Transverse colon (tissue), 4 donors: ENCODE data around the gene MTARC2. TPM values are rescaled to one million over a fixed set of nuclear protein-coding genes. Genes with fewer than 3 reads are reported as not detected.

Experiments
- DNase-seq: peaks from one replicate; pipeline ENCODE4 v3.0.0-alpha.2; 2019
- H3K27ac ChIP-seq, 4 donors: fragments of 200-600 bp; sonication (generic); 2 replicates each; pipeline ENCODE4 v1.5.1; 2016 to 2018; ENCODE audit warnings: inconsistent platforms in 4 of 4
- H3K27me3 ChIP-seq: fragments of 200-600 bp; sonication (generic); 2 replicates; pipeline ENCODE4 v1.5.1; 2017; ENCODE audit warnings: inconsistent platforms
- H3K36me3 ChIP-seq, 4 donors: fragments of 200-600 bp; sonication (generic); 2 replicates each; pipeline ENCODE4 v1.5.1; 2017 to 2019; ENCODE audit warnings: inconsistent platforms in 4 of 4
- H3K4me1 ChIP-seq, 4 donors: fragments of 200-600 bp; sonication (generic); 2 replicates each; pipeline ENCODE4 v1.5.1; 2017 to 2020; ENCODE audit warnings: inconsistent platforms in 4 of 4
- H3K4me3 ChIP-seq, 4 donors: fragments of 200-600 bp; sonication (generic); 1 replicate in 1 of 4; 2 replicates in 3 of 4; pipeline versions ENCODE4 v1.5.1 to v1.6.1; 2017 to 2019; ENCODE audit warnings: inconsistent platforms in 4 of 4
- H3K9me3 ChIP-seq, 2 donors: fragments of 200-600 bp; sonication (generic); 2 replicates each; pipeline ENCODE4 v1.5.1; 2017 to 2019; ENCODE audit warnings: inconsistent platforms in 2 of 2
- EP300 ChIP-seq: sonication (generic); formaldehyde crosslinking; IDR thresholded peaks from one replicate; pipeline ENCODE4 v1.6.1; 2017; ENCODE audit warnings: antibody characterized with exemption, low read depth
- POLR2A ChIP-seq: fragments of 450-650 bp; IDR thresholded peaks from one replicate; pipeline ENCODE4 v1.6.1; 2016; ENCODE audit warnings: antibody characterized with exemption, mild to moderate bottlenecking, moderate library complexity
- POLR2AphosphoS5 ChIP-seq, 3 donors: sonication (generic); formaldehyde crosslinking; IDR thresholded peaks; one replicate each; pipeline ENCODE4 v1.6.1; 2016; ENCODE audit warnings: antibody characterized with exemption in 3 of 3
- WGBS, 2 donors: methylation state at CpG; one replicate each; pipeline ENCODE4 v1.1.5; 2018; ENCODE audit warnings: low coverage in 1 of 2; 5-methylcytosine and 5-hydroxymethylcytosine counted together
- in situ Hi-C, 4 donors: fragments of 200-750 bp; cut with MboI; loops; one replicate each; pipeline versions ENCODE4 v1.15.0 to v1.15.1; 2017; ENCODE audit warnings: low sequenced_read_pairs in 3 of 4, low pct_ligation_motif_present in 1 of 4, low pct_unique_long_range_greater_than_20kb in 1 of 4
- intact Hi-C: fragments of 100-400 bp; cut with DNase I; formaldehyde crosslinking; loops from one replicate; pipeline ENCODE4 v1.15.1; 2023; ENCODE audit warnings: low total_unique reads
- total RNA-seq, 4 donors: library from RNA; depleted of rRNA; stranded (reverse); fragments of >200 nt; gene quantifications; one replicate each; pipeline ENCODE4 v1.1.0, GENCODE V29; 2016
- TF ChIP-seq, protein P1 (sequence below), 5 experiments: fragments of 200-600 bp in 3 of 5; fragments of 450-650 bp in 2 of 5; sonication (generic) in 3 of 5; IDR thresholded peaks; 1 replicate in 2 of 5; 2 replicates in 3 of 5; pipeline ENCODE4 v1.5.1; 2016 to 2017; ENCODE audit warnings: antibody characterized with exemption in 5 of 5, inconsistent platforms in 3 of 5, mild to moderate bottlenecking in 2 of 5, moderate library complexity in 1 of 5

The MTARC2 gene
- total RNA-seq, 4 donors from 2014 or later: 28.4 to 199 (median 41.7) TPM

DNA sequence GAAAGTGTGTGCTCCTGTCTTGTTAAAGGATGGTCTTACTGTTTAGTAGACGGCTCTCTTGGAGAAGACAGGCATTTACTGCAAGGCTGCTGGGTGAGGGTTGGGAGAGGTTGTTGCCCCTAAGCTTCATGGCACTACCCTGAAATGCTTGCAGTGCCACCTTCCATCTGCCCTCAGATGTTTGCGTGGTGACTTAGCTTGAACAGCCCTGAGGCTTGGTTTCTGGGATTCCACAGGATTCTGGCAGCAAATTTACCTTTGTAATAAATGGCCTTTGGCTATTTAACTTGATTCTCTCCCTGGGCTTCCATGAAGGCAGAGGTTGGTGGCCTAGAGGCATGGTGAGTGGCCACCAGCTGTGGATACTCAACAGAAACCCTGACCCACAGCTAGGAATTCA is 50.2 kb downstream of the MTARC2 start:
- H3K27me3 ChIP-seq: no peaks in the 10 kb centered on the region
- WGBS, 2 donors: 80 to 91% methylated on average over 1 to 2 of the region's 2 CpGs
- in situ Hi-C loops: loop anchor here in 3 of 4 donors (25.0 kb wide), 2 partner anchors 111 to 511 kb away; partner anchors contain the start of gene C1orf115 (in 1 of the 3)
- no peak for DNase-seq
- H3K4me3 ChIP-seq: no peak overlapping the region
- H3K9me3 ChIP-seq: no peaks in the 10 kb centered on the region
- no peaks in the 10 kb centered on the region for H3K36me3 ChIP-seq
- intact Hi-C loops: no loop called here
- TF ChIP-seq EP300 (no peak), POLR2AphosphoS5 (IDR thresholded peaks at IDR 0.05) (no peak), POLR2A (no peak)
- TF ChIP-seq, protein P1, sequence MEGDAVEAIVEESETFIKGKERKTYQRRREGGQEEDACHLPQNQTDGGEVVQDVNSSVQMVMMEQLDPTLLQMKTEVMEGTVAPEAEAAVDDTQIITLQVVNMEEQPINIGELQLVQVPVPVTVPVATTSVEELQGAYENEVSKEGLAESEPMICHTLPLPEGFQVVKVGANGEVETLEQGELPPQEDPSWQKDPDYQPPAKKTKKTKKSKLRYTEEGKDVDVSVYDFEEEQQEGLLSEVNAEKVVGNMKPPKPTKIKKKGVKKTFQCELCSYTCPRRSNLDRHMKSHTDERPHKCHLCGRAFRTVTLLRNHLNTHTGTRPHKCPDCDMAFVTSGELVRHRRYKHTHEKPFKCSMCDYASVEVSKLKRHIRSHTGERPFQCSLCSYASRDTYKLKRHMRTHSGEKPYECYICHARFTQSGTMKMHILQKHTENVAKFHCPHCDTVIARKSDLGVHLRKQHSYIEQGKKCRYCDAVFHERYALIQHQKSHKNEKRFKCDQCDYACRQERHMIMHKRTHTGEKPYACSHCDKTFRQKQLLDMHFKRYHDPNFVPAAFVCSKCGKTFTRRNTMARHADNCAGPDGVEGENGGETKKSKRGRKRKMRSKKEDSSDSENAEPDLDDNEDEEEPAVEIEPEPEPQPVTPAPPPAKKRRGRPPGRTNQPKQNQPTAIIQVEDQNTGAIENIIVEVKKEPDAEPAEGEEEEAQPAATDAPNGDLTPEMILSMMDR (IDR thresholded peaks at IDR 0.05): no peak
- peaks cover 0 to 25% (median 7%) of the 10 kb centered on the region in 4 donors for H3K4me1 ChIP-seq
- H3K27ac ChIP-seq: peak overlapping the region in 2 of 4 donors; percentile 22 to 45

DNA sequence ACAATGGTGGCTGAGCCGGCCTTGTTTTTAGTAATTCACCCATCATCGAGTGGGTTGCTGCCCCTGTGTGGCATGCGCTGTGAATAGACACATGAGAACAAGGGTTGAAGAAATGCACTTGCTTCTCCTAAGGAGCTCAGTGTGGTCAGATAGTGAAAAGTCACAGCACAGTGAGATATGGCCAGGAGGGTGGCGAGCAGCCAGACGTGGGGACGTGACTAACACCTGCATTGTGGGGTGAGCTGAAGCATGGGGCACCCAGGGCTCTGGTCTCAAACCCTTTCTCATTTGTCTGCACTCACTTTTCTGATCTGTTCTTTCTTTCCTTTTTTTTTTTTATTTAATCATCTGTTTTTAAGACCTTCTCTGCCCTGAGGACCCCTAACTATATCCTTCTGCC is 52.1 kb downstream of the MTARC2 start:
- H3K9me3 ChIP-seq: no peaks in the 10 kb centered on the region
- in situ Hi-C loops (loop anchor here in 2 of 4 donors (25.0 kb wide), 2 partner anchors 637 to 937 kb away; partner anchors contain the start of gene DUSP10 (in 1 of the 2)), intact Hi-C loops (no loop called here)
- no peaks in the 10 kb centered on the region for H3K36me3 ChIP-seq
- no peak for DNase-seq
- TF ChIP-seq, protein P1 (IDR thresholded peaks at IDR 0.05): no peak
- no peak for TF ChIP-seq EP300
- TF ChIP-seq POLR2A: no peak
- TF ChIP-seq POLR2AphosphoS5 (IDR thresholded peaks at IDR 0.05): no peak
- WGBS, 2 donors: 86 to 89% methylated on average over 6 of the region's 6 CpGs
- H3K27ac ChIP-seq: no peak overlapping the region
- no peaks in the 10 kb centered on the region for H3K27me3 ChIP-seq
- no peak overlapping the region for H3K4me3 ChIP-seq
- H3K4me1 ChIP-seq: peaks cover 0 to 37% (median 6%) of the 10 kb centered on the region in 4 donors

DNA sequence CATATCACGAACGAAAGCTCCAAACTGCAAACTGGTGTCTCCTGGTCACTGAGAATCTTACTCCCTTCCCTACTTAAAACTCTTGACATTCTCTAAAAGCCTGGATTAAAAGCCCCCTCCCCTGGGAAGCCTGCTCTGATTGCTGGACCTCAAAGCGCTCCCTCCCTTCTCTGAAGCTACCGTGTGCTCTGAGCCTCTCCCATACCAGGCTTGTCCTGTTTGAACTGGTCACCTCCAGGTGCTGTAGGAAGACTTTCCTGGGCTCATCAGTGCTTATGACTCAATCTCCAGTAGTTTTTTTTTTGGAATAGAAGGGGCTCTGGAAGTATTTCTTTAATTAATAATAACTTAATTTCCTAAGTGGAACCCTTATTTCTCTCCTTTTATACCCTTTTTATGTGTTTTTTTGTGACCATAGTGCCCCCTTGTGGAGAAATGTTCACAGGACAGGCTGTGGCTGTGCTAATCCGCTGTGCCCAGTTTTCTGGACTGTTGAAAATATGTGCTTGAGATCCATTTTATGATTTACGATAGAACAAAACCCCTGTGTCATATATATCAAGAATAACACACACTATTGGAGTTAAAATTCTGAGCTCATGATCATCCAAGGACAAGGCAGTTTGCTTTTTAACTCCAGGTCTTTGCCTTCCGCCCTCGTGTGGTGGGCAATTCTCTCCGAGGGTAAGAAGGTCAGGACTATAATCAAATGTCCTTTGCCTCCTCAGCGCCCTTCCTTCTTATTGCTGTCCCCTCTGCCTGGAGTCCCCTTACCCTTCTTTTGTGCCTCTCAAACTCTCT is 55.5 kb downstream of the MTARC2 start:
- intact Hi-C loops (no loop called here), in situ Hi-C loops (loop anchor here in 2 of 4 donors (25.0 kb wide), 2 partner anchors 634 to 934 kb away; partner anchors contain the start of gene DUSP10 (in 1 of the 2))
- WGBS, 2 donors: 59 to 65% methylated on average over 3 to 10 of the region's 10 CpGs
- peak overlapping the region; percentile 49 to 70 (median 58) for H3K27ac ChIP-seq
- no peaks in the 10 kb centered on the region for H3K36me3 ChIP-seq
- no peak for DNase-seq
- H3K27me3 ChIP-seq: no peaks in the 10 kb centered on the region
- no peak overlapping the region for H3K4me3 ChIP-seq
- TF ChIP-seq POLR2AphosphoS5 (IDR thresholded peaks at IDR 0.05): no peak
- TF ChIP-seq, protein P1 (IDR thresholded peaks at IDR 0.05): peak; percentile 75 to 87 (median 78)
- H3K9me3 ChIP-seq: no peaks in the 10 kb centered on the region
- H3K4me1 ChIP-seq: peaks cover 0 to 24% (median 4%) of the 10 kb centered on the region in 4 donors

DNA sequence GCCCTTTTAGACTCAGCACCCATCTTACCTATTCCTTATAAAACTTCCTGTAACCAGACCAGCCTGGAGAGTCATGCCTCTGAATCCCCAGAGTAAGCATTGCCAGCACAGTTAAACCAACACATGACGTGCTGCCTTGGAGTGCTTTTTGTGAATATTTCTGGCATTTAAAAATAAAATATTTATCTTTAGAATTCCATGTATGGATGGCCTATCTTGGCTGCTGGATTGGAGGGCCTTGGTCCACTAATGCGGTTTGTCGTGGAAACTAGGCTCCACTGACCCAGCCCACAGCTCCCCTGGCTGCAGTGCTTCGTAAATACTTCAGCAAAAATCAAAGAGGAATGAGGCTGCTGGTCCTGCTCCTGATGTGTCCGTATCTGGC is 56.1 kb downstream of the MTARC2 start:
- Histone ChIP-seq H3K4me3 (no peak overlapping the region), H3K27me3 (no peaks in the 10 kb centered on the region), H3K27ac (peak overlapping the region; percentile 49 to 70 (median 58)), H3K4me1 (peaks cover 0 to 28% (median 4%) of the 10 kb centered on the region in 4 donors), H3K36me3 (no peaks in the 10 kb centered on the region), H3K9me3 (no peaks in the 10 kb centered on the region)
- in situ Hi-C loops (loop anchor here in 2 of 4 donors (25.0 kb wide), 2 partner anchors 633 to 933 kb away; partner anchors contain the start of gene DUSP10 (in 1 of the 2)), intact Hi-C loops (no loop called here)
- TF ChIP-seq EP300 (no peak), POLR2A (no peak), POLR2AphosphoS5 (IDR thresholded peaks at IDR 0.05) (no peak)
- TF ChIP-seq, protein P1 (IDR thresholded peaks at IDR 0.05): no peak
- DNase-seq: no peak
- 20 to 65% methylated on average over 1 to 5 of the region's 5 CpGs for WGBS, 2 donors
